A549 treated with RU486 at 1 μM for 4 hours (cell line): Measurements from ENCODE around the gene BTN3A1. TPM values are rescaled to one million over a fixed set of nuclear protein-coding genes. Genes with fewer than 3 reads are reported as not detected.

Experiments used
- total RNA-seq: library from RNA; stranded (reverse); fragments of 200-300 nt; extraction: Qiagen RNA extraction; gene quantifications from 5 replicates; pipeline ENCODE4 v1.2.3, GENCODE V29; 2022; ENCODE audit warnings: low read depth

Gene BTN3A1
- 2.3 to 3.4 TPM (median 3.0 TPM) in 5 replicates for total RNA-seq

GRCh38 chr6:26401987-26402658 is at the start of gene BTN3A1:
Gene BTN3A1, plus strand, starts transcription at chr6:26402275. Its CDS starts 3,289 bp downstream, at chr6:26405564.

DNA sequence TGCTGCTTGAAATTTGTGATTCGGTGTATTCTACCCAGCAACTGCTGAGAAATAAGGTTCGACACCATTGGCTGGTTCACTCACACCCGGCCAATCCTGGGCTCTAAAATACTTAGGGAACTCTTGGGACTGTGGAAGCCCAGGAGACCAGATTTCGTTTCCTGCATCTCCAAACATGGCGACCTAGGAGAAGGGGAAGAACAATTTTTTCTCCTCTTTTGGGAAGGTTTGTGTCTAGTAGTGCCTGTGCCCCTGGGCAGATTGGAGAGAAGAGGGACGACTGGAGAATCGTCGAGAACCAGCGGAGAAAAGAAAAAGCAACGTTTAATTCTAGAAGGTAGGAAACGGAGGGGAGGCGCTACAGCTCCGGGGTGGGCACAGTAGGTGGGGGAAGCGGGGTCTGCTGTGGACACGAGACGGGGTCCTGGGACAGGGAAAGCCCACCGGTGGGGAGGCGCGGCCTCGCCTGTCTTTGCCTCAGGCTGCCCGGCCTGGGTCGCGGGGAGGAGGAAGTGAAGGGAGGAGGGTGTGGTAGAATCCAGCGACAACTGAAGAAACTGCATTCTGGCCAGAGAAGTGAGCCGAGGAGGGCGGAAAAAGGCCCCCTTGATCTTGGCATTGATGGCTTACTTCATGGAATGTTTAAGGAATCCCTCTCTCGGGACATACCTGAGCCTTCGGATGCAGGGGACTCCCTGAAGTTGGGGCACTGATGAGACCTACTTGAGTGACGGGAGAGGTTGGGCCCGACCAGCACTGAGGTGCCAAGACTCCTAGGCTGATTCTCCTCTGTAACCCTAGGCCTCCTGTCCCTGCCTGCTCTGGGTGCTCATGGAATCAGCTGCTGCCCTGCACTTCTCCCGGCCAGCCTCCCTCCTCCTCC is 56.0 kb downstream of the BTN3A1 start, which contains the start of gene BTN2A1:
Gene BTN2A1 (plus strand): TSS at position 150 of the 883 bp plus-strand sequence. CDS start 682 bp downstream, at position 832.

Other genes starting within 250 kb of the BTN3A1 start
- gene BTN3A2, start 37.1 kb upstream of the BTN3A1 start, total RNA-seq, result 3.2 to 4.8 TPM (median 3.5 TPM) in 5 replicates
- gene BTN2A2, start 19.2 kb upstream of the BTN3A1 start, total RNA-seq, result 6.1 to 9.1 TPM (median 7.2 TPM) in 5 replicates
- gene BTN3A3, start 38.2 kb downstream of the BTN3A1 start, total RNA-seq, result 0.63 to 1.2 TPM (median 0.89 TPM) in 5 replicates
- 18.6 to 24.2 TPM (median 23.2 TPM) in 5 replicates for gene BTN2A1, start 55.7 kb downstream of the BTN3A1 start, total RNA-seq
- gene BTN1A1, start 98.0 kb downstream of the BTN3A1 start, total RNA-seq, result not detected in 5 replicates
- 52.8 to 85.1 TPM (median 73.1 TPM) in 5 replicates for gene HMGN4, start 136.1 kb downstream of the BTN3A1 start, total RNA-seq
- gene ABT1, start 194.7 kb downstream of the BTN3A1 start, total RNA-seq, result 11.8 to 14.7 TPM (median 13.8 TPM) in 5 replicates